NB4 (cell line): ENCODE measurements around the gene RACGAP1.

Source experiments
- POLR2A ChIP-seq: IDR thresholded peaks from 2 replicates; pipeline ENCODE4 v1.6.1; 2011; ENCODE audit warnings: mild to moderate bottlenecking; ENCODE audit not compliant: insufficient read length; ENCODE audit errors: extremely low read depth
- TF ChIP-seq, protein P1 (sequence below): IDR thresholded peaks from one replicate; pipeline ENCODE4 v1.5.1; 2012; ENCODE audit warnings: low read depth, low read length
- TF ChIP-seq, protein P2 (sequence below): IDR thresholded peaks from 2 replicates; pipeline ENCODE4 v1.6.1; 2011; ENCODE audit warnings: low read depth, low read length

- TF ChIP-seq, protein P1, sequence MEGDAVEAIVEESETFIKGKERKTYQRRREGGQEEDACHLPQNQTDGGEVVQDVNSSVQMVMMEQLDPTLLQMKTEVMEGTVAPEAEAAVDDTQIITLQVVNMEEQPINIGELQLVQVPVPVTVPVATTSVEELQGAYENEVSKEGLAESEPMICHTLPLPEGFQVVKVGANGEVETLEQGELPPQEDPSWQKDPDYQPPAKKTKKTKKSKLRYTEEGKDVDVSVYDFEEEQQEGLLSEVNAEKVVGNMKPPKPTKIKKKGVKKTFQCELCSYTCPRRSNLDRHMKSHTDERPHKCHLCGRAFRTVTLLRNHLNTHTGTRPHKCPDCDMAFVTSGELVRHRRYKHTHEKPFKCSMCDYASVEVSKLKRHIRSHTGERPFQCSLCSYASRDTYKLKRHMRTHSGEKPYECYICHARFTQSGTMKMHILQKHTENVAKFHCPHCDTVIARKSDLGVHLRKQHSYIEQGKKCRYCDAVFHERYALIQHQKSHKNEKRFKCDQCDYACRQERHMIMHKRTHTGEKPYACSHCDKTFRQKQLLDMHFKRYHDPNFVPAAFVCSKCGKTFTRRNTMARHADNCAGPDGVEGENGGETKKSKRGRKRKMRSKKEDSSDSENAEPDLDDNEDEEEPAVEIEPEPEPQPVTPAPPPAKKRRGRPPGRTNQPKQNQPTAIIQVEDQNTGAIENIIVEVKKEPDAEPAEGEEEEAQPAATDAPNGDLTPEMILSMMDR = no peak
- TF ChIP-seq, protein P2, sequence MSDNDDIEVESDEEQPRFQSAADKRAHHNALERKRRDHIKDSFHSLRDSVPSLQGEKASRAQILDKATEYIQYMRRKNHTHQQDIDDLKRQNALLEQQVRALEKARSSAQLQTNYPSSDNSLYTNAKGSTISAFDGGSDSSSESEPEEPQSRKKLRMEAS = no peak
- no peak for TF ChIP-seq POLR2A
Observed at GRCh38 chr12:49941556-49942511, 83.5 kb downstream of the RACGAP1 start.
